Measurements from ENCODE around the gene TOR1AIP2.
"Not testable (repeated sequence)": the region's sequence is repeated elsewhere in the genome, so short reads cannot be mapped to it uniquely, and the experiment has no call there.

TOR1AIP2 gene

DNA sequence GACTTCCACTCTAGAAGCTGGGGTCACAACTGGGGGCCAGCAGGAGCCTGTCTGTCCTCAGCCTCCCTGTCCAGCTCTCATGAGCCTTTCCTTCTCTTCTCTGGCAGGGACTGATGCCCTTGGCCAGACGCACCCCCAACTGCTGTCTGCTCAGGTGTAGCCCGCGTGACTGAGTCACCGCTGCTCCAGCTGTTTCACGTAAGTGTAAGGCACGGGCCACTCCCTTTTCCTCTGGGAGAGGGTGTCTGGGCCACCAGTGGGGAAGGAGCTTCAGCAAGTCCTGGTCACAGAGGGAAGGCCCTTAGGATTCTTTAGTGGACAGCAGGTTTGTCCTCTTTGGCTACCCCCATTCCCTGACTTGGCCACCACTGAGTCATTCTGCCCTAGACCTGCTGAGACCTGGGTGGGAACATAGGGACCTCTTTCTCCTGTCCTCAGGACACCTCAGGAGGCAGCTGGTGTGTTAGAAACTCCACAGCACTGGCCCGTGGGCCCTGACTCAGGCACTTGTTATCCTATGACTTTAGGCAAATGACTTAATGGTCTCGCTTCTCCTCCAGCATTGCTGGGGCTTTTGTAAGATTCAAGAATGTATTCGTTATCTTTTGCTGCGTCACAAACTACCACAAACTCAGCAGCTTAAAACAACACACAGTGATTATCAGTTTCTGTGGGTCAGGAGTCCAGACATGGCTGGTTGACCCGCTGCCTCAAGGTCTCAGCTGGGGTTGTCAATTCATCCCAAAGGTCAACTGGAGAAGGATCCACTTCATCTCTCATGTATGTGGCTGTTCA, 69.7 kb downstream of the TOR1AIP2 start:
- peak; percentile 98 for DNase-seq (ENCODE audit: low read depth)

DNA sequence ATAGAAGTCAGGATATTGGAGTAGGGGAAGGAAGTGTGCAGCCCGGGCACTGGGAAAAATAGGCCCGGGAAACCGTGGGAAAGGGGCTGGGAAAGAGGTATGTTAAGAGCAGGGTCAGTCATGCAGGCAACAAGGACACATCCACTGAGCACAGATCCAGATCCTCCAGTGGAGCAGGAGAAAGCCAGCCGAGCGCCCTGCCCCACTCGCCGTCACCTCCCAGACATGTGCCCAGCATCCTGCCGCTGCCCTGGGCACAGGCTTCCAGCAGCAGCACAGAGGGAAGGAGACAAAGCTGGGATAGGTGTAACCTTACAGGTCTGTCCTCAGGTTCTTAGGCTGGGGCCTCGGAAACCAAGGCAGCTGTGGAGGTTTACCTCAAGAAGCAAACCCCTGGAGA, 70.3 kb downstream of the TOR1AIP2 start:
- no peak for DNase-seq (ENCODE audit: low read depth)

DNA sequence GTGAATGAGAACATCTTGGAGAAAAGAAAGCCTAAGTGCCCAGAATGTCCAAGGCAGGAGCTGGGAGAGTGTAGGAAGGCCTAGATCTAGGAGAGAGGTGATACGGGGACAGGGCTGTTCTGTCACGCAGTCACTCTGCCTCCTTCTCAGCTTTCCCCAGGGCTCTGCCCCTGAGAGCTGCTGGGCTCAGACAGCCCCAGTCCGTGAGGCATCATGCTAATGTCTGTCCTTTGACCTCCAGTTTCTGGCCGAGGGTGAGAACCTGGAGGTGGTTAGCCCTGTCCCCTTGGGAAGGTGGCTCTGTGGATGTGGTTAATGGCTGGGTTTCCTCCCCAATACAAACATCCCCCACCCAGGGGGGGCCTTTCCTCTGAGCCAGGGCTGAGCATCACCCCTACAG, 71.3 kb downstream of the TOR1AIP2 start:
- no peak for DNase-seq (ENCODE audit: low read depth)

DNA sequence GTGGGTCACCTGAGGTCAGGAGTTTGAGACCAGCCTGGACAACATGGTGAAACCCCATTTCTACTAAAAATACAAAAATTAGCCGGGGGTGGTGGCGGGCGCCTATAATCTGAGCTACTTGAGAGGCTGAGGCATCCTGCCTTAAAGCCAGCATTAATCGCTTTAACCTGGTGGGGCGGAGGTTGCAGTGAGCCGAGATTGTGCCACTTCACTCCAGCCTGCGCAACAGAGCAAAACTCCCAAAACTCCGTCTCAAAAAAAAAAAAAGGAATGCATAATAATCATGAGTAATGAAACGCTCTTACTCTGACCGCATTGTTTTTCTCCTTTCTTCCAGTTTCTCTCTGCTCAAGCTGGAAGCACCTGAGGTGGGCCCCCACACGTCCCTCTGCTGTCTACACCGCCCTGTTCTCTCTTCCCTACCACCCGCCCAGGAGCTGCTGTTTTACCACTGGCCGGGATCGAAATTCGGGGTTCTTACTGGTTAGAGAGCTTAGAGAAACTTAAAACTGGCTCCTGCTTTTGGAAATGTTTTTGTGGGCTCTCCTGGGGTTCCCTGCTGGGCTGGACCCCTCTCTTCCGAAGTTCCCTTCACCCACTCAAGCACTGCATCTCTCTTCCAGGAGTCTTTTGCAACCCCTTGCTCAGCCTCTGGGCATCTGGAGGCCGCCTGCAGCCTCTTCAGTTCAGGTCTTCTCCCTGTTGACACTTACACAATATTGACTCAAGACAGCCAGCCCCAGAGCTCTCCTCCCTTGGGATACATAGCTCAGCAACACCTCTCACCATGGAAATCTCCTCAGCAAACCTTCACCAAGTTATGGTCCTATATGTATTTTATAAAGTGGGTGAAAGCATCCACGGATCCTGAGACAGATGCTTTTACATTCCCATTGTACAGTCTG, 72.1 kb downstream of the TOR1AIP2 start:
- DNase-seq (ENCODE audit: low read depth), result no peak

DNA sequence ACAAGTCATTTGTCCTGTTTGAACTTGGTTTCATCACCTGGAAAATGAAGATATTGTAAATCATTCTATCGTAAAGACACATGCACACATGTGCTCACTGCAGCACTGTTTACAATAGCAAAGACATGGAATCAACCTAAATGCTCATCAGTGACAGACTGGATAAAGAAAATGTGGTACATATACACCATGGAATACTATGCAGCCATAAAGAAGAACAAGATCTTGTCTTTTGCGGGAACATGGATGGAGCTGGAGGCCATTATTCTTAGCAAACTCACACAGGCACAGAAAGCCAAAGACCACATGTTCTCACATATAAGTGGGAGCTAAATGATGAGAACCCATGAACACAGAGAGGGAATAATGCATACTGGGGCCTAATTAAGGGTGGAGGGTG, 73.2 kb downstream of the TOR1AIP2 start:
- not testable (repeated sequence) for DNase-seq (ENCODE audit: low read depth)

DNA sequence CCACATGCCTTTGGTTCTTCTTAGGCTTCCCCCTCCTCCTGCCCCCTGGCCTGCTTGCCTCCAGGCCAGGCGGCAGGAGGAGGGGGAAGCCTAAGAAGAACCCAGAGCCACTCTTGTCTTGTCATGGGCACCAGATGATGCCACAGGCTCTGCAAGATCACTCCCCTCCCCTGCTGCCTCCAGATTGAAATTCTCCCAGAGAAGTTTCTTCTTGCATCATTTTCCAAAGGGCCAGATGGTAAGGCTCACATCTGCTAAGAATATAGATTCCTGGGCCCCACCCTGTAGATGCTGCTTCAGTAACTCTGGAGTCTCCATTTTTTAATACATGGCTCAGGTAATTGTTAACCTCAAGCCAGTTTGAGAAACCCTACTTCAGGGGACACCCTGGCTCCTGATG, 73.7 kb downstream of the TOR1AIP2 start:
- DNase-seq (ENCODE audit: low read depth), result no peak

DNA sequence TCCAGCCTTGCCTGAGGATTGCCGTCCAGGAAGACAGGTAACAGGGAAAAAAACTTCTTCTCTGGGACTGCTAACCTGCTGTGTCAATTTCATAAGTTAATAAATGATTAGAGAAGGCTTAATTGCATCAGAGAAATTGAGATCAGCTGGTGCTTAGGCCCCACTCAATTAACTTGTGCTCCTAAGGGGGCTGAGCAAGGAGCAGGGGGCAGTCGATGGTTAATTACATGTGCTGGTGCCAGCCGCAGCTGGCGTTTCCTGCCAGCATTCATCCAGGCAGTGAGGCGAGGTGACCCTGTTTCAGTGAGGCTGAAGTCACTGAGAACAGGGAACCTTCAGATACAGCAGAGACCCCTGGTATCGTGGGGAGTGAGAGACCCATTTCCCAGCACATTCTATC, 74.5 kb downstream of the TOR1AIP2 start:
- no peak for DNase-seq (ENCODE audit: low read depth)

DNA sequence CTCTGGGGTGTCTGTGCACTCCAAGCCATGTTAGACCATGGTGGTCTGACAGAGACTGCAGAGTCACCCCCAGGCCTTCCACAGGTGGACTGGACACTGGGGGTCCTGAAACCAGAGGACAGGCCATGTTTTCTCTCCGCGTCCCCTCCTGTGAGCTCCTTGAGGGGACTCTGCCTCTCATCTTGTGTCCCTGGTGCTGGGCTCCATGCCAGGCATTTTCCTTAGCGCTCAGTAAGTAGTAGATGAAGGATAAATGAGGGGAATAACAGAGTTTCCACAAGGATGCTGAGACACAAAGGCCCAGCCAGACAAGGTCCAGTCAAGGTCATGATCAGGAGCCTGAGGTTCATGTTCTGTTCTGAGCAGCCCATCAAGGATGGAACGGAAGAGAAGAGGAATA, 77.1 kb downstream of the TOR1AIP2 start:
- DNase-seq (ENCODE audit: low read depth), result no peak

DNA sequence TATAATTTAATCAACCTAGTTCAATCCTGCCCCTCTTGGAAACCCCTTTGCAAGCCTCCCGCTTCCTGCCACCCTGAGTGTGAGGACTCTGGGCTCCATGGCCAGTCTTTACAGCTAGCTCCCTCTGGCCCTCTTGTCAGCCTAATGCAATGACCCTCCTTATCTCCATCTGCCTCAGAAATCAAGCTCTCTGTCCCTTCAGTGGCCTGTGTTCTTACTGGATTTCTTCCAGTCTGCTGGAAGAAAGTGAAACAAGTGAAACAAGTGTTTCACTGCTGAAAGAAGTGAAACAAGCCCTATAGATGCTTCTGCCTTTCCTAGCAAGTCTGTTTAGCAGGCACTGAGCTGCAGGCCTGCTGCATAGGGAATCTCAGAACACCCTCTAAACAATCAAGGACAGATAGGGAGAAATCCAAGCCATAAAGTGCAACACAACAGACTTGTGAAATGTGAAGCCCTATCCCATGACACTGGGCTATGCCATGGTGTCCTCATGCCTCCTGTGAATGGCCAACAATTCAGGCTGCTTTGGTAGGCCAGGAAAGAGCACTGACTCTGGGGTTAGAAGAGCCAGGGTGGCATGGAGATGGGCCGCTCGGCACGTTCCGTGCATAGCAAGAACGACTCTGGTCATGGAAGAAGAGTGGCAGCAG, 78.6 kb downstream of the TOR1AIP2 start:
- DNase-seq (ENCODE audit: low read depth), result no peak

DNA sequence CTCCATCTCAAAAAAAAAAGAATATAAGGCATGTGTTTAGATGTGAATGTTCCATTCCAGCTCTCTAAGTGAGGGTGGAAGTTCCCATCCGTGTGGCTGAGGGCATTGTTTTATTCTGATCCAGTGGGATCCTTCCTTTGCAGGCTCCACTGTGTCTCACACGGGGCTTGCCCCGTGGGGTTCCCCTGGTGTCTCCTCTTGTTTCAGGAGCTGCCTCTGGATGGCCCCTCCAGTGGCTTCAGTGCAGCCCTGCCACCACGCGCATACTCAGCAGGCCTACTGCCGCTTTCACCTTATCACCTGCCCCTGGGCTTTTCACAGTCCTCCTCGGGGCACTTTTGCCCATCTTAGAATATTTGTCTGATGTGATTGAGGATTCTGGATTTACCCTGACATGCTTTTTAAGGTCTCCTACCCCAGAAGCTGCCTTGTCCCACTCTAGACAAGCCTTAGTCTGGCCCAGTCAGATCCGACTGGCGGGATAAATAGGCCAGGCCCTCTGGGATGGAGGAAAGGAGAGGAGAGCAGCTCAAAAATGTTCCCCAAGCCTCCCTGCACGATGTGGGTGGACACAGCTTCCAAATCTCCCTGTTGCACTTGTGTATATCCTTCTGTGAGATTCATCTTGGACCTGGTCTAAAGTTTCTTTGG, 79.3 kb downstream of the TOR1AIP2 start:
- DNase-seq (ENCODE audit: low read depth), result no peak

DNA sequence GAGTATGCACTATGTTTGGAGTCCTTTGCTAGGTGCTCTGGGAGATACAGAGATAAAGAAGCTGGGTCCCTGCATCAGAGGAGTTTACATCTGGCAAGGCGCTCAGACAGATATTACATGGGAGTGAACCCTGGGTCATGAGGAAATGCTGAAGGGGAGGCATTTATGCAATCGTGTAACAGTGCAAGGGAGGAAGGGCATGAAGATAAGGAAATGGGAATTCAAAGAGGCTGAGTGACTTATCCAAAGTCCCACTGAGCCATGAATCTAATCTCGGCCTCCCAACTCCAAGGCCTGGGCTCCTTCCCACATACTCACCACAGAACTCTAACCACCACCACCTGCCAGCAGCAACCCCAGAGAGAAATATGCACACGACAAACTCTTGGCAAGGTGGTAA, 82.9 kb downstream of the TOR1AIP2 start:
- DNase-seq (ENCODE audit: low read depth), result peak; percentile 62

DNA sequence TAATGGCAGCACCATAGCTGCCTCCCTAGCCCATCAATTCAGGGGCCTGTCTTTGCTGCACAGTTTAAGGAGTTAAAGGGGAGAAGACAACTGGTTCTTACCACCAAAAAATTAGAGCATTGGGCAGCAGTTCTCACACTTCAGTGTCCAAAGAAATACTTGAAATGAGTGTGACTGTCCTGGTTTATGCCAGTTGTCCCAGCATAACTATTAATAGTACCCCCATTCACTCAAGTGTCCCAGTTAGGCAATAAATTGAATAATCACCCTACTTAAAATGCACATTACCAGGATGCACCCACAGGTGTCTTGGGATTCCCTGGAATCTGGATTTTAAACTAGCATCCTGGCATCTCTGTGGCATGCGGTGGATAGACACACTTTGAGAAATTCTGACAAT, 83.5 kb downstream of the TOR1AIP2 start:
- no peak for DNase-seq (ENCODE audit: low read depth)

DNA sequence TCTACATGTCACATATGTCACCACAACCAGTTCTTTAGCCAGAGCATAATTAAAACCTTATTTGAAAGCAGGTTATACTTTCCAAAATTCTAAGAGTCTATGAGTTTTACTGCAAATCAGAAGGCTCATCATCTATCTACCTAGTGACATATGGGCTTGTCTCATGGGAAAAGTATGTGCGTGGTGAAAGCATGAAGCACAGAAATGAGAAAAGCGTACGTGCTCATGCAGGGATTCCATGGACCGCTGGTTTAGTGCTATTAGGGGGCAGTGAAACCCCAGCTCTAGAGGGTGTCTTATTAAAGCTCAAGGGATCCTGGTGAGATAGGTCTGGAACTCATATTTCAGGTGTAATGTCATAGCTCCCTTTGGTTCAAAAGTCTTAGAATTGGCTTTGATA, 84.3 kb downstream of the TOR1AIP2 start:
- no peak for DNase-seq (ENCODE audit: low read depth)
